DND-41 (cell line): ENCODE measurements around the gene ARHGDIB.

Experiments
- ATAC-seq: fragments of 200-7000 bp; cut with Tn5 transposase; 3 replicates; pipeline ENCODE4 v1.9.1; 2021; ENCODE audit warnings: low read depth; ENCODE audit not compliant: insufficient read depth
- DNase-seq: peaks from one replicate; pipeline ENCODE4 v3.0.0-alpha.2; 2020
- H2AFZ ChIP-seq: 2 replicates; pipeline ENCODE4 v1.6.0; 2012; ENCODE audit warnings: low read depth, low read length
- H3K27ac ChIP-seq: 2 replicates; pipeline ENCODE4 v1.5.1; 2012; ENCODE audit warnings: low read length, inconsistent platforms
- H3K27me3 ChIP-seq: fragments of 200-600 bp; sonication (generic); 2 replicates; pipeline ENCODE4 v1.6.0; 2012; ENCODE audit warnings: low read length, mild to moderate bottlenecking, inconsistent platforms; ENCODE audit not compliant: insufficient read depth, poor library complexity
- H3K36me3 ChIP-seq: 2 replicates; pipeline ENCODE4 v1.5.1; 2012; ENCODE audit warnings: low read length, inconsistent platforms; ENCODE audit not compliant: insufficient read depth
- H3K4me1 ChIP-seq: 2 replicates; pipeline ENCODE4 v1.5.1; 2012; ENCODE audit warnings: mild to moderate bottlenecking, low read length; ENCODE audit not compliant: insufficient read depth
- H3K4me2 ChIP-seq: 2 replicates; pipeline ENCODE4 v1.6.0; 2012; ENCODE audit warnings: mild to moderate bottlenecking, moderate library complexity, low read length, inconsistent platforms; ENCODE audit not compliant: insufficient read depth
- H3K4me3 ChIP-seq, 2 experiments: fragments of 200-600 bp in 1 of 2; shearing (Covaris generic) in 1 of 2; 2 replicates each; pipeline ENCODE4 v1.5.1; 2012 to 2016; ENCODE audit warnings: inconsistent platforms in 2 of 2, low read length in 2 of 2, mild to moderate bottlenecking in 2 of 2, low read depth in 1 of 2, moderate library complexity in 1 of 2
- H3K79me2 ChIP-seq: 2 replicates; pipeline ENCODE4 v1.6.0; 2012; ENCODE audit warnings: low read length, inconsistent platforms; ENCODE audit not compliant: insufficient read depth
- H3K9ac ChIP-seq: 2 replicates; pipeline ENCODE4 v1.6.0; 2012; ENCODE audit warnings: low read depth, mild to moderate bottlenecking, inconsistent platforms, low read length, moderate library complexity
- H3K9me3 ChIP-seq: 2 replicates; pipeline ENCODE4 v1.5.1; 2012; ENCODE audit warnings: low read length, moderate library complexity, mild to moderate bottlenecking, inconsistent platforms; ENCODE audit not compliant: insufficient read depth, severe bottlenecking
- H4K20me1 ChIP-seq: 2 replicates; pipeline ENCODE4 v1.6.0; 2012; ENCODE audit warnings: low read length; ENCODE audit not compliant: insufficient read depth
- CTCF ChIP-seq: IDR thresholded peaks from 2 replicates; pipeline ENCODE4 v1.5.1; 2012; ENCODE audit warnings: borderline replicate concordance, low read length, moderate library complexity, mild to moderate bottlenecking; ENCODE audit not compliant: poor library complexity, severe bottlenecking; ENCODE audit errors: extremely low read depth
- EZH2 ChIP-seq: IDR thresholded peaks from 3 replicates; pipeline ENCODE4 v1.6.1; 2012; ENCODE audit warnings: borderline replicate concordance, low read depth, mild to moderate bottlenecking, moderate library complexity, low read length, inconsistent platforms; ENCODE audit not compliant: severe bottlenecking

ARHGDIB gene

DNA sequence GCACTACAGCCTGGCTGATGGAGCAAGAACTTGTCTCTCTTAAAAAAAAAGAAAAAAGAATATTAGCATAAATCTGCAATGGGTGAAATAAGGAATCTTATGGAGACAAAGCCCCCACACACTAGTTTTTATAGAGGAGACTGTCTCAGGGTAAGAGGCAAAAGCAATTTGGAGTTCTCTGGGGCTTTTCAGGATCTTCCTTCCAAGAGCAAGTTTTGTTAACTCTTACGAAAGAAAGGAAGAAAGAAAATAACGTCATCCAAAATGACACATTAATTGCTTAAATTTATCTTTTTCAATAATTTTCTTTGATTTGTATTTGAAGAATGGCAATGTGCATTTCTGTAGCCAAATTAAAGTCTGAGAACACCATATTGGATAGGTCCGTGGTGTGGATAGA is 15.3 kb upstream of the ARHGDIB start:
- H3K36me3 ChIP-seq = no peaks in the 10 kb centered on the region
- H2AFZ ChIP-seq = no peak overlapping the region
- no peaks in the 10 kb centered on the region for H3K27me3 ChIP-seq
- H3K27ac ChIP-seq = no peak overlapping the region
- H3K79me2 ChIP-seq = no peaks in the 10 kb centered on the region
- ATAC-seq (no peak), DNase-seq (no peak)
- H3K4me3 ChIP-seq = no peak overlapping the region
- H3K9me3 ChIP-seq = no peaks in the 10 kb centered on the region
- H3K4me1 ChIP-seq = peaks cover 13% of the 10 kb centered on the region
- H4K20me1 ChIP-seq = no peaks in the 10 kb centered on the region
- H3K9ac ChIP-seq = no peak overlapping the region
- TF ChIP-seq EZH2 = no peak
- TF ChIP-seq CTCF = no peak
- no peak overlapping the region for H3K4me2 ChIP-seq

DNA sequence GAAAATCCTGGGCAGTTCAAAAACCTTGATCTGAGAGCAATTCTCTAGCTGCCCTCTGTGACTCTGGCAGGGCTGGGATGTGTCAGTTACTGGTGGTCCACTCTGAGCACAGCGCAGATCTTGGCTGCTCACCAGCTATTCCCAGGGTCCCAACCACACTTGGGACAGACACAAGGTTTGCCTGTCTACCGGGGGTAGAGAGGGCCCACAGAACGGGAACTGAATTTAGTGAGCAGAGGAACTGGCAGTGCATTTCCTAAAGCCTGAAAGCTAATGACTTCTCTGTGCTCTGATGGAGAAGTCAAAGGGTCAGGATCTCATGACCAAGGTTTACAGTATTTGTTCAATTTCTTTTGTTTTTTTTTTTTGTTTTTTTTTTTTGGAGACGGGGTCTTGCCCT is 14.1 kb upstream of the ARHGDIB start:
- Histone ChIP-seq H3K4me2 (no peak overlapping the region), H2AFZ (no peak overlapping the region), H3K9me3 (no peaks in the 10 kb centered on the region), H3K4me3 (no peak overlapping the region), H3K79me2 (no peaks in the 10 kb centered on the region), H3K27me3 (no peaks in the 10 kb centered on the region), H3K27ac (no peak overlapping the region), H4K20me1 (no peaks in the 10 kb centered on the region), H3K36me3 (no peaks in the 10 kb centered on the region), H3K9ac (no peak overlapping the region), H3K4me1 (peaks cover 13% of the 10 kb centered on the region)
- ATAC-seq (no peak; the same call in 2 of the 3 replicates), DNase-seq (no peak)
- no peak for TF ChIP-seq CTCF

GRCh38 chr12:14974633-14975032 is 13.2 kb upstream of the ARHGDIB start:
- ATAC-seq = no peak
- H3K36me3 ChIP-seq = no peaks in the 10 kb centered on the region
- no peaks in the 10 kb centered on the region for H3K9me3 ChIP-seq
- no peaks in the 10 kb centered on the region for H3K27me3 ChIP-seq
- no peak overlapping the region for H3K27ac ChIP-seq
- H3K4me1 ChIP-seq = peaks cover 8% of the 10 kb centered on the region
- DNase-seq = no peak
- no peaks in the 10 kb centered on the region for H4K20me1 ChIP-seq
- H3K4me3 ChIP-seq = no peak overlapping the region
- no peak overlapping the region for H2AFZ ChIP-seq
- no peaks in the 10 kb centered on the region for H3K79me2 ChIP-seq
- H3K9ac ChIP-seq = no peak overlapping the region
- no peak for TF ChIP-seq EZH2
- TF ChIP-seq CTCF = no peak
- H3K4me2 ChIP-seq = no peak overlapping the region

DNA sequence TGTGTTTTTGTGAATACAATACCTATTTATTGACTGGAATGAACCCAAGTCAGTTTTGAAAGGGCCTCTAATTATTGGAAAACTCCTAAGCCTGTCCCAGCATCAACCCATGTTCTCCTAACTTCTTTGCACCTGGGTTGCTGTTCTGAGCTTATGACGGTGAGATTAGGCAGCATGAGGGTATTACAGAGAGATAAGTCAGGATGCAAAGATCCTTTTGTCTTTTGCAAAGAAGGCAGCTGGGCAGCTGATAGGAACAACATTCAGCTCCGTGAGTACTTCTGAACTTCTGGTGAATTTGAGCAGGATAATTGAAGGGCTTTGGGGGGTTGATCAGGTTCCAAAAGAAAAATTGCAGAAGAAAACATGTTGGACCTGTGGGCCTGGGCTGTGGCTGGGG is 11.4 kb upstream of the ARHGDIB start, which contains the start of gene PDE6H:
PDE6H (plus strand) TSS at position 227 of the 400 bp plus-strand sequence. CDS start 4,971 bp downstream, outside the sequence.
- H3K4me3 ChIP-seq = no peak within 1 kb of the TSS
- no peak within 1 kb of the TSS for H2AFZ ChIP-seq
- no peak for ATAC-seq
- no peaks in the 10 kb centered on the region for H3K79me2 ChIP-seq
- TF ChIP-seq CTCF (no peak), EZH2 (no peak)
- H3K4me2 ChIP-seq = no peak within 1 kb of the TSS
- no peaks in the 10 kb centered on the region for H4K20me1 ChIP-seq
- H3K4me1 ChIP-seq = no peaks in the 10 kb centered on the region
- no peaks in the 10 kb centered on the region for H3K27me3 ChIP-seq
- H3K9me3 ChIP-seq = no peaks in the 10 kb centered on the region
- no peak within 1 kb of the TSS for H3K9ac ChIP-seq
- no peaks in the 10 kb centered on the region for H3K36me3 ChIP-seq
- H3K27ac ChIP-seq = no peak within 1 kb of the TSS
- DNase-seq = no peak
